ENCODE results near the gene PER3. TPM values are rescaled to one million over a fixed set of nuclear protein-coding genes. Genes with fewer than 3 reads are reported as not detected.

PER3 gene
- total and polyA plus RNA-seq, 2 of the 13 experiments (the other 11 are each of a cell fraction or from before 2014, with no cell fraction given): 3.0 to 6.0 TPM

- no peak for TF ChIP-seq AKNA (CRISPR knock-in tag; IDR thresholded peaks at IDR 0.05; ENCODE audit: borderline replicate concordance)
- no peak for TF ChIP-seq TFDP1 (CRISPR knock-in tag; IDR thresholded peaks at IDR 0.05; ENCODE audit: borderline replicate concordance)
- TF ChIP-seq ZNF441 (CRISPR knock-in tag; IDR thresholded peaks at IDR 0.05; ENCODE audit: borderline replicate concordance): no peak
- TF ChIP-seq TBP (CRISPR knock-in tag; IDR thresholded peaks at IDR 0.05): no peak
- no peak for TF ChIP-seq NR0B2 (CRISPR knock-in tag; IDR thresholded peaks at IDR 0.05)
- no peak for TF ChIP-seq ZFP36 (IDR thresholded peaks at IDR 0.05; ENCODE audit: borderline replicate concordance, low read depth, low read length, partially characterized antibody)
- TF ChIP-seq SP140L (CRISPR knock-in tag; IDR thresholded peaks at IDR 0.05; ENCODE audit: borderline replicate concordance): no peak
- TF ChIP-seq RARA (CRISPR knock-in tag; IDR thresholded peaks at IDR 0.05): 0 out of 2 replicates have a peak, but pooled peaks have one; percentile 33
- TF ChIP-seq GTF3A (CRISPR knock-in tag; conservative IDR thresholded peaks at IDR 0.05): no peak
- no peak for TF ChIP-seq STAT5B (CRISPR knock-in tag; IDR thresholded peaks at IDR 0.05)
These were observed 31.3 kb upstream of the PER3 start (continued) for GRCh38 chr1:7752512-7753417.
